ENCODE results near the gene CRCP. TPM values are rescaled to one million over a fixed set of nuclear protein-coding genes. Genes with fewer than 3 reads are reported as not detected.

CRCP gene
- total RNA-seq, 6 donors from 2014 or later, result 31.1 to 91.1 (median 37.3) TPM

GRCh38 chr7:66163186-66163610 is 48.6 kb downstream of the CRCP start:
- Histone ChIP-seq H3K27ac (no peak overlapping the region), H3K36me3 (peaks cover 0 to 4% (median 4%) of the 10 kb centered on the region in 4 donors), H3K4me3 (no peak overlapping the region), H3K4me1 (peaks cover 0 to 6% (median 3%) of the 10 kb centered on the region in 4 donors), H3K27me3 (no peaks in the 10 kb centered on the region), H3K9me3 (no peaks in the 10 kb centered on the region)
- ATAC-seq (ENCODE audit: low FRiP score in 2 of 2) (no peak), DNase-seq (no peak)
- TF ChIP-seq POLR2AphosphoS5 (IDR thresholded peaks at IDR 0.05) (no peak), CTCF (IDR thresholded peaks at IDR 0.05) (no peak), POLR2A (IDR thresholded peaks at IDR 0.05) (no peak), EP300 (IDR thresholded peaks at IDR 0.05) (no peak)
- 88 to 100% methylated on average over 1 of the region's 1 CpG for WGBS, 2 donors

GRCh38 chr7:66164356-66164755 is 49.7 kb downstream of the CRCP start:
- ATAC-seq (ENCODE audit: low FRiP score in 2 of 2), result no peak
- Histone ChIP-seq H3K4me1 (peaks cover 0 to 7% (median 3%) of the 10 kb centered on the region in 4 donors), H3K4me3 (no peak overlapping the region), H3K27me3 (no peaks in the 10 kb centered on the region), H3K36me3 (no peaks in the 10 kb centered on the region), H3K9me3 (no peaks in the 10 kb centered on the region), H3K27ac (no peak overlapping the region)
- TF ChIP-seq EP300 (IDR thresholded peaks at IDR 0.05) (no peak), CTCF (IDR thresholded peaks at IDR 0.05) (no peak), POLR2AphosphoS5 (IDR thresholded peaks at IDR 0.05) (no peak), POLR2A (IDR thresholded peaks at IDR 0.05) (no peak)
- 86 to 87% methylated on average over 7 of the region's 7 CpGs for WGBS, 2 donors
- no peak for DNase-seq

- H3K27ac ChIP-seq, result no peak overlapping the region
- no peak for ATAC-seq (ENCODE audit: low FRiP score in 2 of 2)
- no peaks in the 10 kb centered on the region for H3K9me3 ChIP-seq
- H3K4me3 ChIP-seq, result no peak overlapping the region
- peaks cover 5 to 15% (median 10%) of the 10 kb centered on the region in 4 donors for H3K4me1 ChIP-seq
- no peaks in the 10 kb centered on the region for H3K27me3 ChIP-seq
- WGBS, 2 donors, result 52 to 57% methylated on average over 6 to 7 of the region's 7 CpGs
- TF ChIP-seq POLR2AphosphoS5 (IDR thresholded peaks at IDR 0.05) (no peak), EP300 (IDR thresholded peaks at IDR 0.05) (no peak), POLR2A (IDR thresholded peaks at IDR 0.05) (no peak), CTCF (IDR thresholded peaks at IDR 0.05) (no peak)
- H3K36me3 ChIP-seq, result no peaks in the 10 kb centered on the region
- DNase-seq, result no peak
Measured at GRCh38 chr7:66167773-66168387, 53.2 kb downstream of the CRCP start.

- Histone ChIP-seq H3K9me3 (no peaks in the 10 kb centered on the region), H3K27ac (no peak overlapping the region), H3K4me3 (no peak overlapping the region), H3K36me3 (no peaks in the 10 kb centered on the region), H3K4me1 (peaks cover 5 to 15% (median 10%) of the 10 kb centered on the region in 4 donors), H3K27me3 (no peaks in the 10 kb centered on the region)
- 93 to 100% methylated on average over 2 of the region's 2 CpGs for WGBS, 2 donors
- no peak for DNase-seq
- no peak for TF ChIP-seq POLR2AphosphoS5 (IDR thresholded peaks at IDR 0.05)
- TF ChIP-seq EP300 (IDR thresholded peaks at IDR 0.05), result no peak
- no peak for TF ChIP-seq POLR2A (IDR thresholded peaks at IDR 0.05)
- TF ChIP-seq CTCF (IDR thresholded peaks at IDR 0.05), result no peak
- ATAC-seq (ENCODE audit: low FRiP score in 2 of 2), result no peak
Measured at GRCh38 chr7:66169616-66170015, 55.0 kb downstream of the CRCP start.

Data from upper lobe of left lung (tissue), 6 donors.